ENCODE data around the gene MAGT1. TPM values are rescaled to one million over a fixed set of nuclear protein-coding genes. Genes with fewer than 3 reads are reported as not detected.
"Not testable (repeated sequence)": the region's sequence is repeated elsewhere in the genome, so short reads cannot be mapped to it uniquely, and the experiment has no call there.

MAGT1 gene
- 36.8 TPM for polyA plus RNA-seq (ENCODE audit: insufficient read length)

DNA sequence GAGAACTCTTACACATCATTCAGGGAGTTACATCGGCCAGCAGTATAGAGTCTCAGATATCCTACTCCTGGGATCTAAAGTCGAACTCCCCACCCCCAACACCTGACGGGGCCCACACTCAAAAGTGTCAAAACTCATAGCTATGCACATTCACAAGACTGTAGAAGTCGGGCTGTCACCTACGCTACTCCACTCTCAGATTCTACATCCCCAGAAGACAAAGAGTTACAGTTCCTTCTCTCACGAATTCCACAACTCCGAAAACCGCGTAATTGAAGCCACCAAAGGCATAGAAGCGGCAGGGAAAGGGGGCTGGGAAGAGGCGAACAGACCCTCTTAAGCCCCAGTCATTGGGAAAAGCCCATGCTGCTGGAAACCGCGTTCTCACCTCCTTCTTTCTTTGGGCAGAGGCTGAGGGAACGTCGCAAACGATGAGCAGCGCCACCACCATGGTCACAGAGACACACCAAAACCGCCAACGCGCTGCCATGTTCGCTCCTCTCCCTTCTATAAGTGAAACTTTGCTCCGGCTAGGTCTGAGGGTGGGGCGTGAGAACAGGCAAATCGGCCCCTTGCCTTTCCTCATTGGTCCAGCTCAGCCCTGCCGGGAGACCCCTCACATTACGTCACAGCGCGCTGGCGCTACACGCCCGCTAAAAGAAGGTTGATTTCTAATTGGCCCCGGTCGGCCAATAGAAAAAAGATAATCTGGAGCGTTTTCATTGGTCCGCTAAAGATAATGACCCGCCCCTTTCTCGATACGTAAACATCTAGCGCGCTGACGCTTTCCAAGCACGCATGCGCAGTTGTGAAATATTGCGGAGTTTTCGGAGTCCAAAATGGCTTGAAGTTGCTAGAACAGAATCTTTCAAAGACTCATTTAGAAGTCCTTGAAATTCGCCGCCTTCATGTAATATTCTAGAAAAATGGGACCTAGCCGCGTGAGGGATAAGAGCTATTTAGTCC, at the start of gene MAGT1:
Gene MAGT1, minus strand, starts transcription at position 515 of the 966 bp plus-strand sequence. Its CDS starts 25 bp downstream, at position 490.
- peak; percentile 93 for DNase-seq (ENCODE audit: low read depth)

DNA sequence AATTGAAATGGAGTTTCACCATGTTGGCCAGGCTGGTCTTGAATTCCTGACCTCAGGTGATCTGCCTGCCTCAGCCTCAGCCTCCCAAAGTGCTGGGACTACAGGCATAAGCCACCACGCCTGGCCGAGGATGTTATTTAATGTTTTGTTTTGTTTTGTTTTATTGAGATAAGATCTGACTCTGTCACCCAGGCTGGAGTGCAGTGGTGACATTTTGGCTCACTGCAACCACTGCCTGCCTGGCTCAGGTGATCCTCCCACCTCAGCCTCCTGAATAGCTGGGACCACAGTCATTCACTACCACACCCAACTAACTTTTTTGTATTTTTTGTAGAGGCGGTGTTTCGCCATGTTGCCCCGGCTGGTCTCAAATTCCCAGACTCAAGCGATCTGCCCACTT, 49.8 kb upstream of the MAGT1 start:
- DNase-seq (ENCODE audit: low read depth) = not testable (repeated sequence)

DNA sequence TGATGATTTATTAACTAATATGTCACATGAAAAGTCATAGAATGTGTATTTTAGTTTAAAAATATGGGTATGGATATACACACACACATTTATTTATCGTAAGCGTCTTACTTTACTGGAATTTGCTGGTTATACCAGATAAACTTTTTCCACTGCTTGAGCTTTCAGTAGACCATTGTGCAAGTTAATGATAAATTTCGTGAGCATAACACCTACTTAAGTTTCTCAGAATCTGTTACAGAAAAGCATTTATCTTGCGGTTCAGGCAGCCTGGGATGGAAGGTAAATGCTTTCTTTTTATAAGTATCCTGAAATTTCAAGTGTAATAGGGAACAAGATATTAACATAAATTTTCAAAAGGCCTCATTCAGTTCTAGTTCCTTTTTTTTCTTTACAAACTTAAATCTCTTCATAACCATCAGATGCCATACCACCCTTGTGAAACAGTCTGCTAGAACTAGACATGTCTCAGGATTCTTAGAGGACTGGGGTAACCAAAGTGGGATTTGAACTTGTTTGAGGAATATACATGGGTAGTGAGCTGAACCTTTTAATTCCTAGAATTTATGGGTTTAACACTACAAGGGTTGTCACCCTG, 42.9 kb upstream of the MAGT1 start:
- DNase-seq (ENCODE audit: low read depth) = no peak

DNA sequence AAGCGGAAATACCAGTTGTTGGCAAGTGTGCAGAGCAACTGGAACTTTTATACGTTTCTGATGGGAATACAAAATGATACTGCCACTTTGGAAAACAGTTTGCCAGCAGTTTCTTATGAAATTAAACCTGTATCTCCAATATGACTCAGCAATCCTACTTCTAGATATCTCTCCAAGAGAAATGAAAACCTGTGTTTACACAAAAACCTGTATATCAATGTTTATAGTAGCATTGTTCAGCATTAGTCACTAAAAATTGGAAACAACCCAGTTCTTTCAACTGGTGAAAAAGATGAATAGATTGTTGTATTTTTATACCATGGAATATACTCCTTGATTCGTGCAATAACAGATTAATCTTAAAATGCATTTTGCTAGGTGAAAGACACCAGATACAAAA, 42.1 kb upstream of the MAGT1 start:
- DNase-seq (ENCODE audit: low read depth) = no peak

DNA sequence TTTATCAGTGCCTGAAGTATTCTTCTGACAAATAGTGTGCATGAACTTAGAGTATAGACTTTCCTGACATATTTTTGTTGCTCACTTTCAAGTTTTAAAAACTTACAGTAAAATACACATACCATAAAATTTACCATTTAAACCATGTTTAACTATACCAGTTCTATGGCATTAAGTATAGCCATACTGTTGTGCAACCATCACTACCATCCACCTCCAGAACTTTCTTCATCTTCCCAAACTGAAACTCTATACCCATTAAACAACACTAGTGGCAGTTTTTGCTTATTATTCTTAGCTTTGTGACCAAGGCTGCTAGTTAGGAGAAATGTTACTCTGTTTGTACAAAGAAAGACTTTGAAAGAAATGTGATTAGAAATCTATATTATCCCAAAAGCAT, 41.1 kb upstream of the MAGT1 start:
- DNase-seq (ENCODE audit: low read depth) = no peak

DNA sequence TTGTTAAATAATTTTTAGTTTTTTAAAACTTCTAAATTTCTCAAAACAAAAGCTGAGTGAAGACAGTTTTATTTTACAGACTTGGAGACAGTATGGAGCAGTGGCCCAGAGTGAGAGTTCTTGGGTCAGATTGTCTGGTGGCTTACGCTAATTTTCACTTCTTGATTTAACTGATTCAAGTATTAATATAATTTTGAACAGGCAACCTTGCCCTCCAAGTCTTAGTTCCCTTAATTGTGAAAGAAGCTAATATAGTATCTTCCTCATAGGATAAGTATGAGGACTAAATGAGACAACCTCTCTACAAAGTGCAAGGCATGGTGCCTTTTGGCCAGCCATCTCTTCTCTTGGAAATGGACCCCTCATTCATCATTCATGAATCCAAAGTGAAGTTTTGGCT, 40.7 kb upstream of the MAGT1 start:
- no peak for DNase-seq (ENCODE audit: low read depth)

DNA sequence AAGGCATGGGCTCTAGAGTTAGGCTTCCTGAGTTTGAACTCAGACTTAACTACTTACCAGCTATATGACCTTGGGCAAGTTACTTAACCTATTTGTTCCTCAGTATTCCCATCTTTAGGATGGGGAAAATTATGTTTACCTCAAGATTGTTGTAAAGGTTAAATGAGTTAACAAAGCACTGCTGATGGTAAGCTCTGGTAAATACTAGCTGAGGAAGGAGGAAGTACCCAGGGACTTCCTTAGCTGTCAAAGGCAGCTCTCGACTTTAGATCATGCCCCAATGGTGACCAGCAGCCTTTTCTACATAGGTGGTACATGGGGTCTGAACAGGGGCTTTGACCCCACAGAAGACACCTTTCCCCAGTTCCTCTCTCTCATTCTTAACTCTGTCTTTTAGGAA, 35.3 kb upstream of the MAGT1 start:
- DNase-seq (ENCODE audit: low read depth) = no peak

DNA sequence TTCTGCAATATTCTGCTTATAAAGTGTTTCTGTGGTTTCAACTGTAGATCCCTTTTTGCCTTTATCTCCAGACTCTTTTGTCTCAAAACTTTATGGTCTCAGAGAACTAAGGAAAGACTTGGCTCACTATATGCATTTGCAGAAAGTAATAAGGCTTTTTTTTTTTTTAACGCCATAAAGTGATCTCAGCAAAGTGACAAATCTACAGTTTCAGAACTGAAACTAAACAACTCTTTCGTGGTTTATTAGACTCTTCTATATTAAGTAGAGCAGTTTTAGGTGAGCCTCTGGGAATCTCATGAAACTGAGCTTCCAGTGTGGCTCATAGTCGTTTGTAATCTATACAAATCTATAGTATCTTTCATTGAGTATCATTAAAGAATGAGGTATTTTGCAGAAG, 30.5 kb upstream of the MAGT1 start:
- DNase-seq (ENCODE audit: low read depth) = no peak

DNA sequence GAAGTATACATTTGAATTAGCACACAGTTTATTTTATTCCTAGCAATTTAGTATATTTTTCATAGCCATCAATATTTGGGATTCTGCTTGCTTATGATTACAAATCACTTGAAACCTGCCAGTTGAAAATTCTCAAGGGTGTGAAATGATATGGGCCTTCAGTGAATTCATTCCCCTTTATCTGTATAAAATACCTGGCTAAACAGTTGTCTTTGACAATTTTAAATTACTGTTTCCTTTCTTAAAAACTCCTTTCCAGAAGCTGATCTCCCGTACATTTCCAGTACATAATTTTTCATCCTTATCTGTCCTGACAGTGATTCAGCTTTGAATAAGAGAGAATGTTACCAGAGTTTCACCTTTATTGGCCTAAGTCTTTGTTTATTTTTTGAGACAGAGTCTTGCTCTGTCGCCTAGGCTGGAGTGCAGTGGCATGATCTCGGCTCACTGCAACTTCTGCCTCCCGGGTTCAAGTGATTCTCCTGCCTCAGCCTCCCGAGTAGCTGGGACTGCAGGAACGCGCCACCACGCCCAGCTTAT, 29.2 kb upstream of the MAGT1 start:
- no peak for DNase-seq (ENCODE audit: low read depth)

DNA sequence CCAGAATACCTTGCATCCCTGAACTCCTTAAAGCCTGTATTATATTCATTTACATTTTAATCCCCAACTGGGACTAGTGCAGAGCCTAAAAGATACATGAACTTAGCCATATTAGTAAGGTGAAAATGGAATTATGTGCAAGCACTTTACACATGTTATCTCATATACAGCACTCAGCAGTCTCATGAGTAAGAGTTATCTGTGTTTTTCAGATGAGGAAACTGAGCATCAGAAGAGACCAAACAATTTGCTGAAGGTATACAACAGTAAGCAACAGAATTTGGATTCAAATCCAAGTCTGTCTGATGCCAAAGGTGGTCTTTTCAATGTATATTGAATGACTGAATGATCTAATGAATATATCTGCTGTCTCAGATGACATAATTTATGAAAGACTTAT, 27.6 kb upstream of the MAGT1 start:
- DNase-seq (ENCODE audit: low read depth) = no peak

DNA sequence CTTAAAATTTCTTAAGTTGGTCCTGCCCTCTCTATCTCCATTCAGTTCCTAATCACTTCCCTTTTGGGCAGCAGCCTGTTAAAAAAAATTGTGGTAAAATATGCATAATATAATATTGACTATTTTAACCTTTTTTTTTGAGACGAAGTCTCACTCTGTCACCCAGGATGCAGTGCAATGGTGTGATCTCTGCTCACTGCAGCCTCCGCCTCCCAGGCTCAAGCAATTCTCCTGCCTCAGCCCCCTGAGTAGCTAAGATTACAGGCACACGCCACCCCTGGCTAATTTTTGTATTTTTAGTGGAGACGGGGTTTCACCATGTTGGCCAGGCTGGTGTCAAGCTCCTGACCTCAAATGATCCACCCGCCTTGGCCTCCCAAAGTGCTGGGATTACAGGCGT, 24.1 kb upstream of the MAGT1 start:
- not testable (repeated sequence) for DNase-seq (ENCODE audit: low read depth)

DNA sequence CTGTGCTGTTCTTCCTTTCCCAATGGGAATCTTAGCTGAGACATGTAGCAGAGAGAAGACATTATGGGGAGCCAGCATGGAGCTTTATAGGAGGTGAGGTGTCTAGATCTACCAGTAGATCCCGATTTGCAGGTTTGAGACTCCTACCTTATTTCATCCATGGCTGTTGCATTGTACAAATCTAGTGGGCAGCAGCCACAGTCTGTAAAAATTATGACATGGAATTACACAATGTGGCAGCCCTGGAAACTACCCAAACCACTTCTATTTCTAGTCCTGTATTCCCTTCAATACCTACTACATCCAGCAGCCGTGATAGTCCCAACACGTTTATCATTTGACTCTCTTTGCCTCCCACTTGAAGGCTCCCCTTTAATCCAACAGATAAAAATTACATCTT, 23.3 kb upstream of the MAGT1 start:
- DNase-seq (ENCODE audit: low read depth) = no peak

DNA sequence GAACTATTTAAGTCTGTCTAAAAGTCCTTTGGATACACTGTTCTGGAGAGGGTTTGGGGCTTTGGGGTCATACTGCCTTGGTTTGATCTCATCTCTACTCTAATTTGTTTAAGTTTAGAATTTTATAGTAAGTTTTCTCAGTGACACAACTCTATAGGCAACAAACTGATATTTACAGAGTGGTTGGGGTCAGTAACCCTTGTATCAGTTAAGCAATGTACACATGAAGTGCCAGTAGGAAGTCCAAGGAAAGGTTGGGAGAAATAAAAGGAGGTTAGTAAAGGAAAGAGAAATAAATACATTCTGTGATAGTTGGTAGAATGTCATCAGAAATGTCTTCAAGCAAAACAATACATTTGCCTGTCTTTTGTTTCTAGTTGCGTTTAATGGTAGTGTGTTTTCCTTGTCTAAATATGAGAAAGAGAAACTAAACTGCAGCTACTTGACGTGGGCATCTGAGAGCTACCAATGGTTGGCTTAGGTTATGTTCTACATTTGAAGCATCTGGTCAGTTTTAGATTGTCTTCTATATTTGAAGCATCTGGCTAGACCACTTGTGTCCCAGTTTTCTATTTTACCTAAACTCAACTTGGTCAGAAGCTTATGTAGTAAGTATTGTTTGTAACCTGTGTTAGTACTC, 22.2 kb upstream of the MAGT1 start:
- no peak for DNase-seq (ENCODE audit: low read depth)

DNA sequence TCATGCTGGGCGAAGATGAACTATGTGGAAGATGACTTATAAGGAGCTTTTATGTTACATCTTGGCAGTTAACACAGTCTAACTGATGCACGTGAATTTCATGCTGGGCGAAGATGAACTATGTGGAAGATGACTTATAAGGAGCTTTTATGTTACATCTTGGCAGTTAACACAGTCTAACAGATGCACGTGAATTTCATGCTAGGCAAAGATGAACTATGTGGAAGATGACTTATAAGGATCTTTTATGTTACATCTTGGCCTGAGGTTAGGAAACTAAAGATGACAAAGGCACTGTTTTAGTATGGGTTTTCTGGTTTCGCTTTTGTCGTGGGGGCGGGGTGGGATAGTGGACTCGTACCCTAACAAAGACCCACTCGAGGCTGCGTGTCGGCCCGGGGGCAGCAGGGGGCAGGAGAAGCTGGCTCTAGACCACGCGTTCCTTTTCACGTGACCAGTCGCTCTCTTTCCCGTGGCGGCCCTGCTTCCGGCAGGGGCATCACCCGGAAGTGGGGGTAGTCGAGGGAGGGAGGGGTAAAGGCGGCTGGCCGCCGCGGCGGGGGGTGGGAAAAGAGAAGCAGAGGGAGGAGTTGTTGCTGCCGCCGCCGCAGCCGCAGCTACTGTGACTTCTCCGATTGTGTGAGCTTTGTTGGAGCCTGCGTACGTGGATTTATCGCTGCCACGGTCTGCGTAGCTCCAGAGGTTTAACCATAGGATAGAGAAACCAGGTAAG, 15.0 kb upstream of the MAGT1 start, which contains the start of gene ATP7A:
Gene ATP7A, plus strand, starts transcription at position 586 of the 733 bp plus-strand sequence. CDS start 60,949 bp downstream, outside the sequence.
- DNase-seq (ENCODE audit: low read depth) = no peak

DNA sequence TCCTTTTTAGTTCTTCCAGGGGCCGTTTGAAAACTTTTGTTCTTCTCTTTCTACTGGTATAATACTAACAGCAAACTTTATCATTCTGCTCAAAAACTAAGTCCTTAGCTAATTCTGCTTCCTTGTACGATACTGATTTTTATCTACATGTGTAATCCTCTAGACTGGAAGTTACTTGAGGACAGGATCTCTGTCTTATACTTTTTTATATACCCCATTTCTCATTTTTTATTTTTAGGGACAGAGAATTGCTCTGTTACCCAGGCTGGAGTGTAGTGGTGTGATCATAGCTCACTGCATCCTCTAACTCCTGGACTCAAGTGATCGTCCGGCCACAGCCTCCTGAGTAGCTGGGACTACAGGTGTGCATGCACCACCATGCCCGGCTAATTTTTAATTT, 6.3 kb upstream of the MAGT1 start:
- DNase-seq (ENCODE audit: low read depth) = no peak

DNA sequence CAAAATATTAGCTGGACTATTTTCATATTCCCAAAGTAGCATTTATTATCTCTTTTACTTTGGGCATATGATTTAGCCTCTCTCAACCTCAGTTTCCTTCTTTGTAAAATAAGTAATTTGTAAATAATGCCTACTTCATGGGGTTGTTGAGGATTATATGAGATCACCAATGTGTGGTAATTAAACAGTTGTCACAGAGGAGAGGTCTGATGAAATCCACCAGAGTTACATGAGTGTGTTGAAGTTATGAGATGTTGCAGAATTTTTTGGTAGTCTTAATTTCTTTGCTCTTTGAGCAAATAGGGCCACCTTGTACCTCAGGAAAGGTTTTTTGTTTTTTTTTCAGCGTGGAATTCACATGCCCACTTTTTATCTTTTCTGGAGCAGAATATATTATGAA, 5.5 kb upstream of the MAGT1 start:
- DNase-seq (ENCODE audit: low read depth) = no peak

DNA sequence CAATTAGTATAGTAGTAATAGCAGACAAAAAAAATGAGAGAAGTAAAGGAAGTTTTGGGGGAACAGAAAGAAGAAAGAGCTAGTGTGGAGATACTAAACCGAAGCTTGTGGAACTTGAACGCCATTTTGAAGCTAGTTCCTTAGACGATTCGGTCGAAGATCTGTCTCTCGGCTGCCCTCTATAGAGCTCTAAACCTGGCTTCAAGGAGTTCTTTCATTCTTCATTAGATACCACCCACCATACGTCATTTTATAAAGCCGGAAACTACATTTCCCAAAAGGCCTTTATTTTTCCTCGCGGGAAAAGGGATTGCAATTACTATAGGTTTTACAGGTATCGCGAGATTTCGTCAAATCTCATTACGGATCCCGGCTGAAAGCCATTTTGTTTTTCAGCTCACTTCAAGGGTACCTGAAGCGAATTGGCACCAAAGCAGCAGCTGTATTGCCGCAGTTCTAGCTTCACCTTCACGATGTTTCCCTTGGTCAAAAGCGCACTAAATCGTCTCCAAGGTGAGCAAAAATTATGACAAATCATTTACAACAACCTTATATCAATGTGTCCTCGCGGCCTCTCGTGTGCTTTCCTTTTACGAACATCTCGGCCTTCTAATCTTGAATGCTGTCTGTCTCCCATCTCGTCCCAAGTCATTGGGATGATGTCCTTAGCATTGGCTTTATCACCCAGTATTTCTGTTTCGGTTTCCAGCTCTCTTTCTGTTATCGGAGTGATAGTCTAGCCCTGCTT, 4.0 kb upstream of the MAGT1 start, which contains the start of gene COX7B:
Gene COX7B, plus strand, starts transcription at position 388 of the 748 bp plus-strand sequence. Its CDS starts 86 bp downstream, at position 474.
- peak; percentile 96 for DNase-seq (ENCODE audit: low read depth)

DNA sequence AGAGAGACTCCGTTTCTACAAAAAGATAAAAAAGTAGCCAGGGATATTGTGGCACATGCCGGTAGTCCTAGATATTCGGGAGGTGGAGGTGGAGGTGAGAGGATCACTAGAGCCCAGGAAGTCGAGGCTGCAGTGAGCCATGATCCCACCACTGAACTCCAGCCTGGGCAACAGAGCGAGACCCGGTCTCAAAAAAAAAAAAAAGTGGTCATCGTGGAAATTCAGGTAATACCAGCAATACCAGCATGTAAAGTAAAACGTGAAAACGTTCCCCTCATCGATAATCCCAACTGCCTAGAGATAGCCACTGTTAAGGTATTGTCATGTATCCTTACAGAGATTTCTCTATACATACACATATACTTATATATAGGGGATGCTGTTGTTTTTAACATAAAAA, 1.5 kb downstream of the MAGT1 start:
- no peak for DNase-seq (ENCODE audit: low read depth)

DNA sequence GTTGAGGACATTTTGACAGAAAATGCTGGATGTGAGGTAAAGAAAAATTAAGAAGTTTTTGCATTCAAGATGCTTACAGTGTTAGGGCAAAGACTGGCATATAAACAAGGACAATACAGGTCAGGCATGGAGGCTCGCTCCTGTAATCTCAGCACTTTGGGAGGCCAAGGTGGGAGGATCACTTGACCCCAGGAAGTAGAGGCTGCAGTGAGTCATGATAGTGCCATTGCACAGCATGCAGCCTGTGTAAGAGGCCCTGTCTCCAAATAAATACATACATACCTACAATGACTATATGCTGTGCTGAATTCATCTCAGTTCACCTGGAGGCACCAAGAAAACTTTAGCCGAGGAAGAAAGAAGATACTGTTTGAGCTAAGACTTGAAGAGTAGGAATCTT, 2.3 kb downstream of the MAGT1 start:
- no peak for DNase-seq (ENCODE audit: low read depth)

DNA sequence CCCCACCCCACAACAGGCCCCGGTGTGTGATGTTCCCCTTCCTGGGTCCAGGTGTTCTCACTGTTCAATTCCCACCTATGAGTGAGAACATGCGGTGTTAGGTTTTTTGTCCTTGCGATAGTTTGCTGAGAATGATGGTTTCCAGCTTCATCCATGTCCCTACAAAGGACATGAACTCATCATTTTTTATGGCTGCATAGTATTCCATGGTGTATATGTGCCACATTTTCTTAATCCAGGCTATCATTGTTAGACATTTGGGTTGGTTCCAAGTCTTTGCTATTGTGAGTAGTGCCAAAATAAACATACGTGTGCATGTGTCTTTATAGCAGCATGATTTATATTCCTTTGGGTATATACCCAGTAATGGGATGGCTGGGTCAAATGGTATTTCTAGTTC, 13.8 kb downstream of the MAGT1 start:
- not testable (repeated sequence) for DNase-seq (ENCODE audit: low read depth)

DNA sequence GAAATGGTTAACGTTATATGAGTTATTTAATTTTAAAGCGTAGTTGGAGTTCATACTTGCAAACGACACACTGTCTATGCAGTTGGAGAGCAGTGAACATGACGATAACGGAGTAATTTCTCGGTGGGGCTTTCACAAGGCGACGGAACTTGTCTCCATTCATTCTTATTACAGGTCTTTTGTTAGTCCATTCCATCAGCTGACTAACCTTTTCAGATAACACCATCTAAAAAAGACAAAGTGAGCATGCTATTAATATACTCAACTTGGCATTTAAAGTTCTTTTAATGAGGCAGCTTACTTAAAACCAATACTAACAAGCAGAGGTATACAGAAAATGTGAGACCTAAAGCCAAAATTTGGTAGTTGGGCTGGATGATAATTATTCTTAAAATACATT, 19.9 kb downstream of the MAGT1 start:
- DNase-seq (ENCODE audit: low read depth) = no peak
